ENCODE data around the gene ARSI.

The ARSI gene

GRCh38 chr5:150335778-150336177, 33.1 kb upstream of the ARSI start:
- no peaks in the 10 kb centered on the region for H3K36me3 Mint-ChIP-seq
- no peaks in the 10 kb centered on the region for H3K9me3 Mint-ChIP-seq
- H3K27ac Mint-ChIP-seq, result no peak overlapping the region
- no peaks in the 10 kb centered on the region for H3K4me1 Mint-ChIP-seq
- no peaks in the 10 kb centered on the region for H3K27me3 Mint-ChIP-seq
- no peak overlapping the region for H3K4me3 Mint-ChIP-seq

- no peaks in the 10 kb centered on the region for H3K4me1 Mint-ChIP-seq
- H3K27me3 Mint-ChIP-seq, result no peaks in the 10 kb centered on the region
- no peaks in the 10 kb centered on the region for H3K9me3 Mint-ChIP-seq
- no peak overlapping the region for H3K4me3 Mint-ChIP-seq
- H3K27ac Mint-ChIP-seq, result no peak overlapping the region
- H3K36me3 Mint-ChIP-seq, result no peaks in the 10 kb centered on the region
Observed at GRCh38 chr5:150333400-150333799, 30.7 kb upstream of the ARSI start.

GRCh38 chr5:150329881-150330876, 27.5 kb upstream of the ARSI start:
- Mint-ChIP-seq H3K36me3 (no peaks in the 10 kb centered on the region), H3K27me3 (no peaks in the 10 kb centered on the region), H3K4me3 (no peak overlapping the region), H3K27ac (no peak overlapping the region), H3K9me3 (no peaks in the 10 kb centered on the region), H3K4me1 (no peaks in the 10 kb centered on the region)

- Mint-ChIP-seq H3K4me3 (no peak overlapping the region), H3K9me3 (no peaks in the 10 kb centered on the region)
Observed at GRCh38 chr5:150329038-150329437, 26.3 kb upstream of the ARSI start.

GRCh38 chr5:150328515-150328914, 25.8 kb upstream of the ARSI start:
- Mint-ChIP-seq H3K27me3 (no peaks in the 10 kb centered on the region), H3K4me3 (no peak overlapping the region), H3K27ac (no peak overlapping the region), H3K36me3 (no peaks in the 10 kb centered on the region), H3K9me3 (no peaks in the 10 kb centered on the region), H3K4me1 (no peaks in the 10 kb centered on the region)

More at GRCh38 chr5:150329038-150329437, 26.3 kb upstream of the ARSI start:
- no peaks in the 10 kb centered on the region for H3K4me1 Mint-ChIP-seq
- no peaks in the 10 kb centered on the region for H3K27me3 Mint-ChIP-seq
- no peaks in the 10 kb centered on the region for H3K36me3 Mint-ChIP-seq
- H3K27ac Mint-ChIP-seq, result no peak overlapping the region

- Mint-ChIP-seq H3K27me3 (no peaks in the 10 kb centered on the region), H3K4me3 (no peak overlapping the region), H3K9me3 (no peaks in the 10 kb centered on the region), H3K36me3 (no peaks in the 10 kb centered on the region), H3K27ac (no peak overlapping the region), H3K4me1 (no peaks in the 10 kb centered on the region)
Observed at GRCh38 chr5:150327139-150327538, 24.4 kb upstream of the ARSI start.

GRCh38 chr5:150326707-150327106, 24.0 kb upstream of the ARSI start:
- H3K4me1 Mint-ChIP-seq, result no peaks in the 10 kb centered on the region
- no peaks in the 10 kb centered on the region for H3K9me3 Mint-ChIP-seq
- H3K4me3 Mint-ChIP-seq, result no peak overlapping the region
- H3K27me3 Mint-ChIP-seq, result no peaks in the 10 kb centered on the region
- no peaks in the 10 kb centered on the region for H3K36me3 Mint-ChIP-seq
- H3K27ac Mint-ChIP-seq, result no peak overlapping the region

GRCh38 chr5:150325426-150325825, 22.7 kb upstream of the ARSI start:
- Mint-ChIP-seq H3K27ac (no peak overlapping the region), H3K4me3 (no peak overlapping the region), H3K4me1 (no peaks in the 10 kb centered on the region), H3K9me3 (no peaks in the 10 kb centered on the region), H3K27me3 (no peaks in the 10 kb centered on the region), H3K36me3 (no peaks in the 10 kb centered on the region)

GRCh38 chr5:150323819-150324218, 21.1 kb upstream of the ARSI start:
- no peaks in the 10 kb centered on the region for H3K36me3 Mint-ChIP-seq
- H3K4me1 Mint-ChIP-seq, result no peaks in the 10 kb centered on the region
- H3K27me3 Mint-ChIP-seq, result no peaks in the 10 kb centered on the region
- H3K9me3 Mint-ChIP-seq, result no peaks in the 10 kb centered on the region
- no peak overlapping the region for H3K4me3 Mint-ChIP-seq
- H3K27ac Mint-ChIP-seq, result no peak overlapping the region

- Mint-ChIP-seq H3K4me3 (no peak overlapping the region), H3K27ac (no peak overlapping the region), H3K4me1 (no peaks in the 10 kb centered on the region), H3K27me3 (no peaks in the 10 kb centered on the region), H3K36me3 (no peaks in the 10 kb centered on the region), H3K9me3 (no peaks in the 10 kb centered on the region)
Observed at GRCh38 chr5:150323092-150323491, 20.4 kb upstream of the ARSI start.

- no peak overlapping the region for H3K4me3 Mint-ChIP-seq
- no peak overlapping the region for H3K27ac Mint-ChIP-seq
- H3K9me3 Mint-ChIP-seq, result no peaks in the 10 kb centered on the region
- H3K36me3 Mint-ChIP-seq, result no peaks in the 10 kb centered on the region
- H3K27me3 Mint-ChIP-seq, result no peaks in the 10 kb centered on the region
- H3K4me1 Mint-ChIP-seq, result no peaks in the 10 kb centered on the region
Observed at GRCh38 chr5:150322202-150322601, 19.5 kb upstream of the ARSI start.

GRCh38 chr5:150321784-150322183, 19.1 kb upstream of the ARSI start:
- Mint-ChIP-seq H3K9me3 (no peaks in the 10 kb centered on the region), H3K4me3 (no peak overlapping the region), H3K27me3 (no peaks in the 10 kb centered on the region), H3K27ac (no peak overlapping the region), H3K4me1 (no peaks in the 10 kb centered on the region), H3K36me3 (no peaks in the 10 kb centered on the region)

- Mint-ChIP-seq H3K27ac (no peak overlapping the region), H3K4me1 (no peaks in the 10 kb centered on the region), H3K4me3 (no peak overlapping the region), H3K27me3 (no peaks in the 10 kb centered on the region), H3K36me3 (no peaks in the 10 kb centered on the region), H3K9me3 (no peaks in the 10 kb centered on the region)
Observed at GRCh38 chr5:150321211-150321610, 18.5 kb upstream of the ARSI start.

GRCh38 chr5:150320044-150320613, 17.4 kb upstream of the ARSI start:
- Mint-ChIP-seq H3K9me3 (no peaks in the 10 kb centered on the region), H3K27ac (no peak overlapping the region), H3K27me3 (no peaks in the 10 kb centered on the region), H3K4me1 (no peaks in the 10 kb centered on the region), H3K4me3 (no peak overlapping the region), H3K36me3 (no peaks in the 10 kb centered on the region)

GRCh38 chr5:150319484-150319790, 16.7 kb upstream of the ARSI start:
- Mint-ChIP-seq H3K27ac (no peak overlapping the region), H3K4me3 (no peak overlapping the region), H3K27me3 (no peaks in the 10 kb centered on the region), H3K36me3 (no peaks in the 10 kb centered on the region), H3K4me1 (no peaks in the 10 kb centered on the region), H3K9me3 (no peaks in the 10 kb centered on the region)

- no peaks in the 10 kb centered on the region for H3K27me3 Mint-ChIP-seq
- H3K36me3 Mint-ChIP-seq, result no peaks in the 10 kb centered on the region
- no peak overlapping the region for H3K4me3 Mint-ChIP-seq
- no peaks in the 10 kb centered on the region for H3K9me3 Mint-ChIP-seq
- H3K4me1 Mint-ChIP-seq, result no peaks in the 10 kb centered on the region
- H3K27ac Mint-ChIP-seq, result no peak overlapping the region
Observed at GRCh38 chr5:150318613-150319483, 16.1 kb upstream of the ARSI start.
